GM12891 (cell line): ENCODE data around the gene CLEC20A.

ENCODE experiments used
- DNase-seq: peaks from one replicate; pipeline ENCODE4 v3.0.0; 2011; ENCODE audit warnings: low spot score; ENCODE audit not compliant: insufficient read length
- FAIRE-seq: peaks from 2 replicates; lab custom pipeline; 2011; peaks lifted over from hg19 to GRCh38; lab: Jason Lieb, UNC
- PAX5 ChIP-seq: IDR thresholded peaks from 2 replicates; pipeline ENCODE4 v1.6.1; 2011; ENCODE audit warnings: low read length, moderate library complexity, mild to moderate bottlenecking; ENCODE audit not compliant: insufficient read depth, severe bottlenecking
- POLR2A ChIP-seq: IDR thresholded peaks from 2 replicates; pipeline ENCODE4 v1.6.1; 2011; ENCODE audit warnings: low read depth, low read length, control low read depth
- POLR2AphosphoS5 ChIP-seq: IDR thresholded peaks from 2 replicates; pipeline ENCODE4 v1.6.1; 2011; ENCODE audit warnings: low read depth, low read length, control low read depth
- POU2F2 ChIP-seq: IDR thresholded peaks from 2 replicates; pipeline ENCODE4 v1.6.1; 2011; ENCODE audit warnings: low read depth, mild to moderate bottlenecking, control low read depth, low read length, moderate library complexity
- SPI1 ChIP-seq: IDR thresholded peaks from 2 replicates; pipeline ENCODE4 v1.6.1; 2011; ENCODE audit warnings: low read depth, low read length, control low read depth
- TAF1 ChIP-seq: IDR thresholded peaks from 2 replicates; pipeline ENCODE4 v1.6.1; 2011; ENCODE audit warnings: low read depth, low read length, control low read depth

The CLEC20A gene

GRCh38 chr1:178495158-178495557, 1.6 kb downstream of the CLEC20A start:
- FAIRE-seq (no peak), DNase-seq (no peak)
- no peak for TF ChIP-seq PAX5
- TF ChIP-seq POLR2AphosphoS5, result no peak
- no peak for TF ChIP-seq TAF1
- no peak for TF ChIP-seq SPI1
- TF ChIP-seq POU2F2, result no peak

- FAIRE-seq (no peak), DNase-seq (no peak)
- TF ChIP-seq PAX5 (no peak), TAF1 (no peak), SPI1 (no peak), POU2F2 (no peak), POLR2AphosphoS5 (no peak), POLR2A (no peak)
Observed at GRCh38 chr1:178494569-178494971, 2.2 kb downstream of the CLEC20A start.

DNA sequence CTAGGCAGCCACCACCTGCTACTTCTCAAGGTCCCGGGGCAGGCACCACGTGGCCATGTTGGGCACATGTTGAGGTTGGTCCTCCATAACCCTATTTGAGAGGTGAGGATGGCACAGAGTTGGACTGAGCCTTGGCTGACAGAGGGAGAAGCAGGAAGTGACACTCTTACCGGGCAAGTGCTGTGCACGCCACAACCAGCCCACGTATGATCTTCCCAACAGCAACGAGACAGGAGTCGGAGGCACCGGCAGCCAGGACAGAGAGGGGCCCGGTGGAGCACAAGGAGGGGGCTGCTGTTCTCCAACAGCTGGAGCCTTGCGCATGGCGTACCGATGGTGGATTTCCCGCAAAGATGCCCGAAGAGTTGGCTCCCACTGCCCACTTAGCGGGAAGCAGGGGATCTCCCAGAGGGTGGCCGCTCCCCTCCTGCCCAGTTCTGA, 3.4 kb downstream of the CLEC20A start:
- DNase-seq (no peak), FAIRE-seq (no peak)
- TF ChIP-seq POLR2A, result no peak
- no peak for TF ChIP-seq POLR2AphosphoS5
- TF ChIP-seq SPI1, result no peak
- TF ChIP-seq PAX5, result no peak
- no peak for TF ChIP-seq TAF1
- no peak for TF ChIP-seq POU2F2

GRCh38 chr1:178492341-178492740, 4.4 kb downstream of the CLEC20A start:
- no peak for TF ChIP-seq POU2F2
- no peak for TF ChIP-seq PAX5
- TF ChIP-seq POLR2AphosphoS5, result no peak
- TF ChIP-seq POLR2A, result no peak
- no peak for TF ChIP-seq SPI1
- no peak for TF ChIP-seq TAF1
- DNase-seq, result no peak
- FAIRE-seq, result no peak

DNA sequence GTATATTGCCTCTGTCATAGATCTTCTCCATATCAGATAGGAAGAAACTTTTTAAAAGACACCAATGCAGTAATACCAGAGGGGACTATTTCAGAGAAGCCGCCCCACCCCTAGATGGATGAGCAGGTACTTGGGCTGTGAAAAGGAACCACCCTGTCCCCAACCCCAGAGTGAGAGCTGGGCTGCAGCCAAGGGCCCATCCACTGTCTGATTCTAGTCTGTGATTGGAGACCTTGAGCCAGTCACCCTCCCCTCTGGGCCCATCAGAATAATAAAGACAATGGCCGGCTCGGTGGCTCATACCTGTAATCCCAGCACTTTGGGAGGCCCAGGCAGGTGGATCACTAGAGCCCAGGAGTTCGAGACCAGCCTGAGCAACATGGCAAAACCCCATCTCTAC, 5.0 kb downstream of the CLEC20A start:
- TF ChIP-seq PAX5 (no peak), POLR2AphosphoS5 (no peak), TAF1 (no peak), POLR2A (no peak), POU2F2 (no peak), SPI1 (no peak)
- FAIRE-seq (no peak), DNase-seq (no peak)

GRCh38 chr1:178490967-178491366, 5.8 kb downstream of the CLEC20A start:
- no peak for TF ChIP-seq POLR2A
- no peak for TF ChIP-seq POU2F2
- TF ChIP-seq POLR2AphosphoS5, result no peak
- TF ChIP-seq TAF1, result no peak
- no peak for TF ChIP-seq PAX5
- no peak for TF ChIP-seq SPI1
- no peak for FAIRE-seq

DNA sequence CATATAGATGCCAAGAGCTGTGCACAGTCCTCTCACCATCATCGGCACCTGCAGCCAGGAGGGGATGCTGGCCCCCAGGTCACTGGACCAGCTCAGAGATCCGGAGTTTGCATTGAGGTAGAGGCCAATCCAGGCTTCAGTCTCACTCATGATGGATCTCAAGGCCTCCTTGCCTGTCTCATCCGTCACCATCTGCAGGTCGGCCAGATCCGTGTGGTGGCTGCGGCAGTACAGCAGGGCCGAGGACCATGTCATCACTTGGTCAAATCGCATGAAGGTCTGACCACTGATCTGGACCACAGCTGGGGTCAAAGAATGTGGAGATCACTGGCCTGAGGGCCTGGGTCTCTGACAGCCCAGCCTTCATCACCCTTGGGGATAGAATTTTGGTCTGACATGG, 6.6 kb downstream of the CLEC20A start:
- TF ChIP-seq SPI1 (no peak), PAX5 (no peak), TAF1 (no peak), POLR2A (no peak), POLR2AphosphoS5 (no peak), POU2F2 (no peak)
- DNase-seq (no peak), FAIRE-seq (no peak)

More at GRCh38 chr1:178490967-178491366, 5.8 kb downstream of the CLEC20A start:
- DNase-seq, result no peak

DNA sequence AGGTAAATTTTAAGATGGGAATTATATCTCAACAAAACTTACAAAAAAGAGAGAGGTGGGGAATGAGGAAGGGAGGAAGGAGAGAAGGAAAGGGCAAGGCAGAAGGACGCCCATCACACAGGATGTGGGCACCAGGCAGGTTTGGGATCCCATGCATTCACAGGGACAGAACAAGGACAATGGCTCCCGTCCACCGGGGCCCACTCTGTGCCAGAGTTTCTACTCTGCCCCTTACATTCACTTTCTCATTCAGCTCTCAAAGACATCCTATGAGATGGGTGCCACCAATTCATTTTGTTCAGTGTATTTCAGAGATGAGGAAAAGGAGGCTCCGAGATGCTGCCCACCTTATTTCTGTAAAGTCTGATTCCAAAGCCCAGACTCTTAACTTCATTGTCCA, 7.4 kb downstream of the CLEC20A start:
- no peak for DNase-seq
- TF ChIP-seq POU2F2 (no peak), POLR2AphosphoS5 (no peak), SPI1 (no peak), TAF1 (no peak), POLR2A (no peak), PAX5 (no peak)
- no peak for FAIRE-seq

DNA sequence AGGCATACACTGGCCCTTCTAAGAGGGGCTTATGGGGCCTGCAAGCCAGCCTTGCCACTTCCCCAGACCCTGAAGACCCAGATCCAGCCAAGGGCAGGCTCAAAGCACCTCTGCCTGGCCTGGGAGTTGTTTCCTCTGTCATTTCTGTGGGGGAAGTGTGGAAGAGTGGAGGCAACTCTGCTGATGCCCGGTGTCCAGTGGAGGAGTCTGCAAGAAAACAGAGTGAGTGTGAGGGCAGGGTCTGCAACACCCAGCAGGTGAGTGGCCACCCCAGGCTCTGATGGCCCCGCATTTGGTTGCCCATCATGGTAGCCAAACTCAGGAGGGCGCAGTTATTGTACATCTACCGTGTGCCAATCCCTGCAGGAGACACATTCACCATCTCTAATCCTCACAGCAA, 8.4 kb downstream of the CLEC20A start:
- DNase-seq, result no peak
- TF ChIP-seq POLR2A (no peak), TAF1 (no peak)
- no peak for FAIRE-seq

DNA sequence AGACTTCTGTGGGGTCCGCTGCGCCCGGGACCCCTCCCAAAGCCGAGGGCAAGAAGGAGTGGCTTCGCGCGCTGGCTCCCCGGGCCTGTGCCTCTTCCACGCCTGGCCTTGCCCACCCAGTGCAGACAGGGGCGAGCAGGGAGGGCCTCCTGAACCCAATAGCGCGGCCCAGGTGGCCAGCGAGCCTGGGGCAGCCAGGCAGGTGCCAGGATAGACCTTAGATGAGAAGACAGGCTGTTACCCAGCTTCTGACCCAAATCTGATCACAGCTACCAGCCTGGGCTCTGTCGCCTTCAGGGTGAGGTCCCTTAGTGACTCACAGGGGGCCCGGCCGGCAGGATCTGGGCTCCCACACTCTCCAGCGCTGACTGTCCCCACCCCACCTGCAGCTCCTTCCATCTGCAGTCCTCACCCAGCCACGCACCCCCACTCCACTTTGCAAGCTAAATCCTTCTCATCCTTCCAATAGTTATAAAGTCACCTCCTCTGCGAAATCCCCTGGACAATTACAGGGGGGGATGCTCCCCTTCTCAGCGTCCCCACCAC, 9.6 kb downstream of the CLEC20A start:
- FAIRE-seq (no peak), DNase-seq (no peak)
- TF ChIP-seq POLR2AphosphoS5 (no peak), POLR2A (no peak), SPI1 (no peak), TAF1 (no peak), POU2F2 (no peak), PAX5 (no peak)
